Measurements from ENCODE around the gene C1orf198.

- no peak for TF ChIP-seq CTCF (IDR thresholded peaks at IDR 0.05)
- no peak for TF ChIP-seq POLR2AphosphoS5 (IDR thresholded peaks at IDR 0.05)
- TF ChIP-seq POLR2A (IDR thresholded peaks at IDR 0.05), result no peak
These were observed 15.4 kb downstream of the C1orf198 start for GRCh38 chr1:230852959-230853358.

All from breast epithelium (tissue), 3 donors.